HCT116 (cell line): ENCODE measurements around the gene SERINC5. TPM values are rescaled to one million over a fixed set of nuclear protein-coding genes. Genes with fewer than 3 reads are reported as not detected.

ENCODE experiments used
- ATAC-seq: fragments of 200-7000 bp; cut with Tn5 transposase; 2 replicates; pipeline ENCODE4 v1.9.1; 2020; ENCODE audit warnings: mild to moderate bottlenecking, moderate library complexity
- BruUV-seq: library from RNA; stranded (reverse); fragments of 400-500 nt; replicated peaks from 2 replicates; lab custom pipeline; 2021; lab: Mats Ljungman, UMichigan
- CTCF ChIA-PET: fragments of 300-600 bp; sonication (Branson Sonifier 250); formaldehyde crosslinking; loops from one replicate; lab custom pipeline; 2021; ENCODE audit warnings: antibody characterized with exemption; lab: Charles Lee
- POLR2A ChIA-PET: fragments of 300-600, 350-600 bp; sonication (Branson Sonifier 250); formaldehyde crosslinking; loops from one replicate; lab custom pipeline; 2021; ENCODE audit warnings: antibody characterized with exemption; lab: Charles Lee
- RAD21 ChIA-PET, 2 experiments: fragments of 300-600 bp; sonication (Branson Sonifier 250); formaldehyde crosslinking; loops; one replicate each; lab custom pipeline; 2023; ENCODE audit warnings: low total read pairs in 2 of 2; ENCODE audit not compliant: uncharacterized antibody in 2 of 2, unreplicated experiment in 2 of 2, low non-redundant PET in 1 of 2; lab: Charles Lee
- DNase-seq: peaks from one replicate; pipeline ENCODE4 v3.0.0-alpha.2; 2010; ENCODE audit warnings: low read depth, low spot score
- H2AFZ ChIP-seq: fragments of 200-600 bp; shearing (Covaris generic), sonication (generic); 2 replicates; pipeline ENCODE4 v1.6.1; 2017; ENCODE audit warnings: low read depth, mixed run types, mixed read lengths, antibody characterized with exemption, low read length; ENCODE audit not compliant: poor library complexity, severe bottlenecking
- H3K27ac ChIP-seq: 2 replicates; pipeline ENCODE4 v1.5.1; 2012; ENCODE audit warnings: low read depth, low read length
- H3K27me3 ChIP-seq: fragments of 200-600 bp; sonication (generic); 2 replicates; pipeline ENCODE4 v1.6.1; 2016; ENCODE audit warnings: mixed run types, low read length, mixed read lengths; ENCODE audit not compliant: insufficient read depth
- H3K36me3 ChIP-seq, 2 experiments: fragments of 200-500 bp in 1 of 2; fragments of 200-600 bp in 1 of 2; sonication (Bioruptor generic) in 1 of 2; sonication (generic) in 1 of 2; 2 replicates each; pipeline versions ENCODE4 v1.5.1 to v1.6.1; 2014 to 2016; ENCODE audit warnings: low read length in 2 of 2, inconsistent platforms in 1 of 2, mixed read lengths in 1 of 2, mixed run types in 1 of 2; ENCODE audit not compliant: insufficient read depth in 2 of 2, control insufficient read depth in 1 of 2
- H3K4me1 ChIP-seq, 2 experiments: fragments of 200-600 bp in 1 of 2; sonication (generic) in 1 of 2; 2 replicates each; pipeline versions ENCODE4 v1.5.1 to v1.6.1; 2012 to 2017; ENCODE audit warnings: low read length in 2 of 2, inconsistent platforms in 1 of 2, mild to moderate bottlenecking in 1 of 2, mixed read lengths in 1 of 2, mixed run types in 1 of 2, moderate library complexity in 1 of 2; ENCODE audit not compliant: insufficient read depth in 2 of 2, control insufficient read depth in 1 of 2
- H3K4me2 ChIP-seq: fragments of 200-600 bp; sonication (generic); 2 replicates; pipeline ENCODE4 v1.6.1; 2017; ENCODE audit warnings: mixed run types, low read length, mixed read lengths
- H3K4me3 ChIP-seq, 2 experiments: fragments of 200-600 bp in 1 of 2; sonication (generic) in 1 of 2; replicated peaks in 1 of 2; 2 replicates each; pipeline ENCODE4 v1.5.1; 2011 to 2016; ENCODE audit warnings: low read length in 2 of 2, control low read depth in 1 of 2, low read depth in 1 of 2, mild to moderate bottlenecking in 1 of 2, mixed read lengths in 1 of 2, mixed run types in 1 of 2
- H3K79me2 ChIP-seq: fragments of 200-600 bp; sonication (generic); 2 replicates; pipeline ENCODE4 v1.6.1; 2017; ENCODE audit warnings: mild to moderate bottlenecking, mixed run types, low read length, moderate library complexity, mixed read lengths; ENCODE audit not compliant: insufficient read depth
- H3K9ac ChIP-seq: fragments of 200-600 bp; sonication (generic); 2 replicates; pipeline ENCODE4 v1.6.1; 2016; ENCODE audit warnings: low read length, mixed read lengths
- H3K9me2 ChIP-seq: fragments of 200-600 bp; sonication (generic), shearing (Covaris generic); 2 replicates; pipeline ENCODE4 v1.6.1; 2017; ENCODE audit warnings: mixed run types, mild to moderate bottlenecking, moderate library complexity; ENCODE audit not compliant: insufficient read depth
- H3K9me3 ChIP-seq, 2 experiments: fragments of 200-500 bp in 1 of 2; fragments of 200-600 bp in 1 of 2; sonication (Bioruptor generic) in 1 of 2; sonication (generic) in 1 of 2; 2 replicates each; pipeline ENCODE4 v1.6.1; 2014 to 2017; ENCODE audit warnings: low read length in 2 of 2, mixed read lengths in 2 of 2, inconsistent platforms in 1 of 2, low read depth in 1 of 2, mild to moderate bottlenecking in 1 of 2, mixed run types in 1 of 2, moderate library complexity in 1 of 2; ENCODE audit not compliant: control insufficient read depth in 1 of 2, insufficient read depth in 1 of 2
- H4K20me1 ChIP-seq: fragments of 200-600 bp; sonication (generic), shearing (Covaris generic); 2 replicates; pipeline ENCODE4 v1.6.1; 2017; ENCODE audit warnings: mixed run types, mild to moderate bottlenecking, moderate library complexity; ENCODE audit not compliant: insufficient read depth
- CTCF ChIP-seq, 3 experiments: fragments of 200-600 bp in 1 of 3; sonication (generic) in 1 of 3; IDR thresholded peaks in 2 of 3; conservative IDR thresholded peaks in 1 of 3; 2 replicates each; pipeline ENCODE4 v1.5.1; 2012 to 2017; ENCODE audit warnings: low read depth in 2 of 3, low read length in 2 of 3, antibody characterized with exemption in 1 of 3, borderline replicate concordance in 1 of 3, control low read depth in 1 of 3, mild to moderate bottlenecking in 1 of 3, mixed read lengths in 1 of 3, mixed run types in 1 of 3, moderate library complexity in 1 of 3; ENCODE audit not compliant: insufficient read depth in 1 of 3
- EGR1 ChIP-seq: IDR thresholded peaks from 2 replicates; pipeline ENCODE4 v1.6.1; 2012; ENCODE audit warnings: low read depth
- ELF1 ChIP-seq: IDR thresholded peaks from 2 replicates; pipeline ENCODE4 v1.6.1; 2012; ENCODE audit warnings: low read depth, borderline replicate concordance
- EZH2 ChIP-seq: fragments of 200-600 bp; sonication (generic); IDR thresholded peaks from 2 replicates; pipeline ENCODE4 v1.6.1; 2017; ENCODE audit warnings: antibody characterized with exemption, mixed run types
- JUND ChIP-seq: IDR thresholded peaks from 2 replicates; pipeline ENCODE4 v1.6.1; 2012
- MAX ChIP-seq: IDR thresholded peaks from 2 replicates; pipeline ENCODE4 v1.6.1; 2012
- REST ChIP-seq: IDR thresholded peaks from 2 replicates; pipeline ENCODE4 v1.6.1; 2012; ENCODE audit warnings: low read depth
- SRF ChIP-seq: IDR thresholded peaks from 2 replicates; pipeline ENCODE4 v1.6.1; 2012; ENCODE audit warnings: low read depth
- TCF7L2 ChIP-seq: IDR thresholded peaks from 2 replicates; pipeline ENCODE4 v1.7.0; 2011; ENCODE audit warnings: borderline replicate concordance, inconsistent platforms; ENCODE audit not compliant: insufficient read depth, insufficient read length; ENCODE audit errors: extremely low read depth
- YY1 ChIP-seq: IDR thresholded peaks from 2 replicates; pipeline ENCODE4 v1.6.1; 2011; ENCODE audit warnings: low read length, low read depth, moderate library complexity, mild to moderate bottlenecking; ENCODE audit not compliant: insufficient replicate concordance; ENCODE audit errors: extremely low read depth
- ZFX ChIP-seq: fragments of 450-650 bp; IDR thresholded peaks from 2 replicates; pipeline ENCODE4 v1.6.1; 2017
- ZNF274 ChIP-seq: fragments of 200-500 bp; sonication (Bioruptor generic); IDR thresholded peaks from 2 replicates; pipeline ENCODE4 v1.6.1; 2014; ENCODE audit warnings: mild to moderate bottlenecking, low read depth, low read length, inconsistent platforms
- intact Hi-C: fragments of 100-400 bp; cut with micrococcal nuclease; formaldehyde crosslinking; loops from 2 replicates; pipeline ENCODE4 v1.10.0; 2022
- total RNA-seq: library from RNA; stranded (reverse); gene quantifications from one replicate; pipeline ENCODE4 v1.2.1, GENCODE V29; 2021; ENCODE audit not compliant: unreplicated experiment

The SERINC5 gene
- total RNA-seq, 1 experiment from 2014 or later: 39.3 TPM

- H3K36me3 ChIP-seq: no peaks in the 10 kb centered on the region
- no peaks in the 10 kb centered on the region for H3K9me2 ChIP-seq
- POLR2A ChIA-PET: no interaction called here
- ATAC-seq (no peak), DNase-seq (no peak)
- H2AFZ ChIP-seq: no peak overlapping the region
- H3K4me3 ChIP-seq: no peak overlapping the region
- H3K27ac ChIP-seq: no peak overlapping the region
- RAD21 ChIA-PET: no interaction called here
- H3K27me3 ChIP-seq: no peaks in the 10 kb centered on the region
- H4K20me1 ChIP-seq: no peaks in the 10 kb centered on the region
- TF ChIP-seq EZH2 (no peak), ZNF274 (no peak), JUND (no peak), TCF7L2 (no peak), ELF1 (no peak), SRF (no peak), MAX (no peak), REST (no peak), EGR1 (no peak), YY1 (no peak), ZFX (no peak), CTCF (IDR thresholded peaks at IDR 0.05 in 2 of 3, conservative IDR thresholded peaks at IDR 0.05 in 1 of 3; ENCODE audit: borderline replicate concordance in 1 of 3, insufficient read depth in 1 of 3, low read depth in 2 of 3, low read length in 2 of 3) (no peak)
- no peak overlapping the region for H3K4me2 ChIP-seq
- no TSS peak for BruUV-seq
- H3K9me3 ChIP-seq: no peaks in the 10 kb centered on the region; a peak in 1 of 4 replicates
- intact Hi-C loops: no loop called here
- peaks cover 6 to 14% of the 10 kb centered on the region in 2 experiments; a peak in 2 of 4 replicates for H3K4me1 ChIP-seq
- CTCF ChIA-PET: no interaction called here
- H3K9ac ChIP-seq: no peak overlapping the region
- no peaks in the 10 kb centered on the region for H3K79me2 ChIP-seq
These were observed 126.7 kb downstream of the SERINC5 start for GRCh38 chr5:80129146-80129545.
